ENCODE data around the gene DTWD1. TPM values are rescaled to one million over a fixed set of nuclear protein-coding genes. Genes with fewer than 3 reads are reported as not detected.

The DTWD1 gene
- total RNA-seq, 2 experiments from 2014 or later = 21.4 to 21.9 TPM

DNA sequence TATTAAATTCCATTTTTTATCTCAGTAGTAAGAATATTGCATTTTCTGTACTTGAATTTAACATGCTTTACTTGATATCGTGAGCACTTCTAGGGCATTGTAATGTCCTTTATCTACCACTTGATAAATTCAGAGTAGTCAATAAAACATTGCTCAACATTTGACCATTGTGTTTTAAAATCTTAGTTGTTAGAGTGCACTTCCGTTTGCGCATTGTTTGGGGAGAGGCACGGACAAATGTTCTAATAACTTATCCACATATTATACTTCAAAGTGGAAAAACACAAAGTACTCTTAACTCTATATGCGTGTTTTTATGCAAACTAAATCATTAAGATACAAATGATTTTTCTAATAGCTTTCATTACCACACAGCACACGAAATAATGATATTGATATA is 649 bp upstream of the DTWD1 start:
- DNase-seq (no peak), ATAC-seq (no peak)
- intact Hi-C loops (cut with micrococcal nuclease) = no loop called here
- H3K4me3 Mint-ChIP-seq = peak overlapping the region; percentile 89
- peaks cover 41% of the 10 kb centered on the region for H3K4me1 Mint-ChIP-seq (ENCODE audit: low read depth)
- POLR2A ChIA-PET = interaction anchor here (1.5 kb wide), 1 partner anchor 465 kb away, joined by 3 read pairs; the partner anchor contains the start of gene COPS2
- CTCF ChIA-PET = no interaction called here
- TF ChIP-seq CTCF (IDR thresholded peaks at IDR 0.05) = no peak
- H3K27ac Mint-ChIP-seq = peak overlapping the region; percentile 96
- peaks cover 9% of the 10 kb centered on the region for H3K9me3 Mint-ChIP-seq
- H3K27me3 Mint-ChIP-seq = no peaks in the 10 kb centered on the region
- H3K36me3 Mint-ChIP-seq (ENCODE audit: low read depth) = peaks cover 28% of the 10 kb centered on the region

GRCh38 chr15:49621401-49621811 is 558 bp downstream of the DTWD1 start:
- H3K27ac Mint-ChIP-seq = peak overlapping the region; percentile 96
- peaks cover 25% of the 10 kb centered on the region for H3K36me3 Mint-ChIP-seq (ENCODE audit: low read depth)
- peaks cover 41% of the 10 kb centered on the region for H3K4me1 Mint-ChIP-seq (ENCODE audit: low read depth)
- ChIA-PET CTCF (no interaction called here), POLR2A (interaction anchor here (0.6 kb wide), 1 partner anchor 8 kb away, joined by 3 read pairs; no protein-coding TSS in a partner anchor)
- no peak for DNase-seq
- no peak for ATAC-seq
- TF ChIP-seq CTCF (IDR thresholded peaks at IDR 0.05) = no peak
- H3K4me3 Mint-ChIP-seq = peak overlapping the region; percentile 89
- H3K27me3 Mint-ChIP-seq = no peaks in the 10 kb centered on the region
- H3K9me3 Mint-ChIP-seq = peaks cover 9% of the 10 kb centered on the region
- intact Hi-C loops (cut with micrococcal nuclease) = no loop called here

DNA sequence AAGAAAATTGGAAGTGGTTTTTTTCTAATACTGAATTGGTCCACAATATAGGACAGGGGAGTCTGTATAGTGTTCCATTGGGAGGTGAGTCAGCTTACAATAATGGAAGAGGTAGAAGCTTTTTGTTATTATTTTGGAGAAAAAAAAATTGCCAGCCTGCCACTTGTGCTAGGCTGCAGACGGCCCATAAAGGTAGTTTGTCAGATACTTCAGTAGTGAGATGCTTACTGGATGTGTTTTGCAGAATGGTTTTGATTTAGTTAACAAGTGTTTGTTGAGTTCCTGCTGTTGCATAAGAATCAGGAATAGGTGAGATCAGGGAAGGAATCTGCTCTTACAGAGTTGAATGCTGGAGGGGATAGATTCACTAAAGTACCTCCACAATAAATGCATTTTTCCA is 1.0 kb downstream of the DTWD1 start:
- Mint-ChIP-seq H3K9me3 (peaks cover 7% of the 10 kb centered on the region), H3K4me3 (peak overlapping the region; percentile 89), H3K27ac (no peak overlapping the region), H3K36me3 (ENCODE audit: low read depth) (peaks cover 24% of the 10 kb centered on the region), H3K4me1 (ENCODE audit: low read depth) (peaks cover 41% of the 10 kb centered on the region), H3K27me3 (no peaks in the 10 kb centered on the region)
- ChIA-PET CTCF (no interaction called here), POLR2A (no interaction called here)
- DNase-seq (no peak), ATAC-seq (no peak)
- TF ChIP-seq CTCF (IDR thresholded peaks at IDR 0.05) = no peak
- intact Hi-C loops (cut with micrococcal nuclease) = no loop called here

GRCh38 chr15:49622561-49622960 is 1.7 kb downstream of the DTWD1 start:
- peaks cover 7% of the 10 kb centered on the region for H3K9me3 Mint-ChIP-seq
- CTCF ChIA-PET = no interaction called here
- peaks cover 24% of the 10 kb centered on the region for H3K36me3 Mint-ChIP-seq (ENCODE audit: low read depth)
- H3K27me3 Mint-ChIP-seq = no peaks in the 10 kb centered on the region
- ATAC-seq = no peak
- POLR2A ChIA-PET = no interaction called here
- DNase-seq = no peak
- TF ChIP-seq CTCF (IDR thresholded peaks at IDR 0.05) = no peak
- no peak overlapping the region for H3K27ac Mint-ChIP-seq
- H3K4me3 Mint-ChIP-seq = peak overlapping the region; percentile 89
- H3K4me1 Mint-ChIP-seq (ENCODE audit: low read depth) = peaks cover 41% of the 10 kb centered on the region
- intact Hi-C loops (cut with micrococcal nuclease) = no loop called here

DNA sequence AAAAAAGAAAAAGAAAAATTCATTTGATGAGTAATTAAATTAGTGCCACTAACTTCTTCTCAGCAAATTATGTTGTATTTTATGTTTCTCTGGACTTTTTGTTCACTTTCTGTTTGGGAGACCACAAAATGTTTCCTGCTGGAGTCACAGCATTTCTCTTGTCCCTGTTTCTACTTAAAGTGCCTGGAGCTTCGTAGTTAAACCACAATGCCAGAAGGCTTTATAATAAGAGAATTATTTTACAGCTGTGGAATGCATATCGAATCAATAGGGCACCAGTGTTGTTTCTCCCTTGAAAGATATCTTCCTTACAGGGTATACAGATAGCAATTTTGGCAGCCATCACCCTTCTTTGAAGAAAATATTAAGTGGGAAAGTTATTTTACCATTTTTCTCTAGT is 3.2 kb downstream of the DTWD1 start:
- ChIA-PET CTCF (no interaction called here), POLR2A (no interaction called here)
- Mint-ChIP-seq H3K27me3 (no peaks in the 10 kb centered on the region), H3K27ac (no peak overlapping the region), H3K36me3 (ENCODE audit: low read depth) (peaks cover 24% of the 10 kb centered on the region), H3K4me3 (no peak overlapping the region), H3K4me1 (ENCODE audit: low read depth) (peaks cover 38% of the 10 kb centered on the region), H3K9me3 (peaks cover 7% of the 10 kb centered on the region)
- intact Hi-C loops (cut with micrococcal nuclease) = no loop called here
- ATAC-seq (no peak), DNase-seq (no peak)
- TF ChIP-seq CTCF (IDR thresholded peaks at IDR 0.05) = no peak

All from activated CD8-positive, alpha-beta T cell treated with anti-CD3 and anti-CD28 coated beads for 36 hours (primary cell).